Measurements from ENCODE around the gene ACOXL. TPM values are rescaled to one million over a fixed set of nuclear protein-coding genes. Genes with fewer than 3 reads are reported as not detected.
A peak's percentile ranks its signal among the peaks of the same experiment; 100 is the strongest.

The ACOXL gene
- total RNA-seq, 2 donors from 2014 or later, result 11.7 to 12.3 TPM

DNA sequence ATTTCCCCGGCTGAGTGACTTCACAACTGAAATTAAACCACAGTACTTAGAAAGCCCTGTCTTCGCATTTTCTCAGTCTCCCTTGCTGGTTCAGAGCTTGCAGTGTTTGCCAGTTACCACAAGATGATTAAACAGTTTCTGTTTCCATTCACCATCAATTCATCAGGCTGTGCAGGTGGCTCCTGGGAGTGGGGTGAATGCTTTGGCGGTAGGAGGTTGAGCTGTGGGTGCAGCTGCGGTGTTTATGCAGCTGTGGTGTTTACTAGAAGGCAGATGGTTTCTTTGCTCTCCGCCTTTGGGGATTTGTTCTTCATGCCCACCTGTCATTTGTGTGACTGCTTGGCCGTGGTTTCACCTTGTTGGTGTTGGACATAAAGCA is 16.1 kb downstream of the ACOXL start:
- no peaks in the 10 kb centered on the region for H3K36me3 Mint-ChIP-seq (ENCODE audit: low read depth)
- H3K27me3 Mint-ChIP-seq (ENCODE audit: insufficient read depth), result no peaks in the 10 kb centered on the region
- Histone ChIP-seq H3K4me3 (ENCODE audit: low read length) (no peak overlapping the region), H3K36me3 (ENCODE audit: control insufficient read depth, insufficient read depth, low read length) (no peaks in the 10 kb centered on the region), H3K27ac (ENCODE audit: low read depth, low read length) (no peak overlapping the region), H3K27me3 (ENCODE audit: control insufficient read depth, insufficient read depth, low read length, poor library complexity, severe bottlenecking) (no peaks in the 10 kb centered on the region), H3K4me1 (ENCODE audit: control insufficient read depth, insufficient read depth, low read length) (peaks cover 24% of the 10 kb centered on the region), H3K9me3 (ENCODE audit: control insufficient read depth, low read length) (no peaks in the 10 kb centered on the region), H3K9ac (ENCODE audit: extremely low read depth, low read length, poor library complexity, severe bottlenecking) (no peak overlapping the region)
- H3K4me3 Mint-ChIP-seq, result no peak overlapping the region
- H3K9me3 Mint-ChIP-seq, result no peaks in the 10 kb centered on the region
- TF ChIP-seq, protein P1, sequence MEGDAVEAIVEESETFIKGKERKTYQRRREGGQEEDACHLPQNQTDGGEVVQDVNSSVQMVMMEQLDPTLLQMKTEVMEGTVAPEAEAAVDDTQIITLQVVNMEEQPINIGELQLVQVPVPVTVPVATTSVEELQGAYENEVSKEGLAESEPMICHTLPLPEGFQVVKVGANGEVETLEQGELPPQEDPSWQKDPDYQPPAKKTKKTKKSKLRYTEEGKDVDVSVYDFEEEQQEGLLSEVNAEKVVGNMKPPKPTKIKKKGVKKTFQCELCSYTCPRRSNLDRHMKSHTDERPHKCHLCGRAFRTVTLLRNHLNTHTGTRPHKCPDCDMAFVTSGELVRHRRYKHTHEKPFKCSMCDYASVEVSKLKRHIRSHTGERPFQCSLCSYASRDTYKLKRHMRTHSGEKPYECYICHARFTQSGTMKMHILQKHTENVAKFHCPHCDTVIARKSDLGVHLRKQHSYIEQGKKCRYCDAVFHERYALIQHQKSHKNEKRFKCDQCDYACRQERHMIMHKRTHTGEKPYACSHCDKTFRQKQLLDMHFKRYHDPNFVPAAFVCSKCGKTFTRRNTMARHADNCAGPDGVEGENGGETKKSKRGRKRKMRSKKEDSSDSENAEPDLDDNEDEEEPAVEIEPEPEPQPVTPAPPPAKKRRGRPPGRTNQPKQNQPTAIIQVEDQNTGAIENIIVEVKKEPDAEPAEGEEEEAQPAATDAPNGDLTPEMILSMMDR (conservative IDR thresholded peaks at IDR 0.05), result no peak
- 83 to 92% methylated on average over 3 to 6 of the region's 6 CpGs for WGBS, 2 experiments (ENCODE audit: insufficient coverage in 1 of 2, insufficient read length in 1 of 2)
- no peak overlapping the region for H3K27ac Mint-ChIP-seq
- no peak for DNase-seq
- peaks cover 56% of the 10 kb centered on the region for H3K4me1 Mint-ChIP-seq

DNA sequence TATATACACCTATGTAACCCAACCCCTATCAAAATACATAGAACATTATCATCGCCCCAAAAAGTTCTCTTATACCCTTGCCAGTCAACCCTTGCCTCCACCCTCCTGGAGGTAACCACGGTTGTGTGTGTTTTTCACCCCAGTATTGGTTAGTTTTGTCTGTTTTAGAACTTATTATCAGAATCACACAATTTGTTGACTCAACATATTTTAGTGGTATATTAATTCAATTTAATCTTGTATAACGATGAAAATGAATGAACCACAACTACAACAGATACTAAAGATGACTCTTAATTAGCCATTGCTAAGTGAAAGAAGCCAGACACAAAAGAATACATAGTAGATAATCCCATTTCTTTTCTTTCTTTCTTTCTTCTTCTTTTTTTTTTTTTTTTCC is 19.3 kb downstream of the ACOXL start:
- no peaks in the 10 kb centered on the region for H3K27me3 Mint-ChIP-seq (ENCODE audit: insufficient read depth)
- TF ChIP-seq, protein P1 (conservative IDR thresholded peaks at IDR 0.05), result no peak
- Histone ChIP-seq H3K4me1 (ENCODE audit: control insufficient read depth, insufficient read depth, low read length) (peaks cover 19% of the 10 kb centered on the region), H3K9me3 (ENCODE audit: control insufficient read depth, low read length) (peaks cover 3% of the 10 kb centered on the region), H3K36me3 (ENCODE audit: control insufficient read depth, insufficient read depth, low read length) (no peaks in the 10 kb centered on the region), H3K9ac (ENCODE audit: extremely low read depth, low read length, poor library complexity, severe bottlenecking) (no peak overlapping the region), H3K27ac (ENCODE audit: low read depth, low read length) (no peak overlapping the region), H3K4me3 (ENCODE audit: low read length) (no peak overlapping the region), H3K27me3 (ENCODE audit: control insufficient read depth, insufficient read depth, low read length, poor library complexity, severe bottlenecking) (no peaks in the 10 kb centered on the region)
- no peak overlapping the region for H3K27ac Mint-ChIP-seq
- H3K36me3 Mint-ChIP-seq (ENCODE audit: low read depth), result no peaks in the 10 kb centered on the region
- H3K4me1 Mint-ChIP-seq, result peaks cover 40% of the 10 kb centered on the region
- H3K4me3 Mint-ChIP-seq, result no peak overlapping the region
- WGBS, 2 experiments (ENCODE audit: insufficient coverage in 1 of 2, insufficient read length in 1 of 2), result 91% methylated on average over 3 of the region's 3 CpGs; no CpG with 5 or more reads in 1 of the 2 experiments
- no peak for DNase-seq
- no peaks in the 10 kb centered on the region for H3K9me3 Mint-ChIP-seq

DNA sequence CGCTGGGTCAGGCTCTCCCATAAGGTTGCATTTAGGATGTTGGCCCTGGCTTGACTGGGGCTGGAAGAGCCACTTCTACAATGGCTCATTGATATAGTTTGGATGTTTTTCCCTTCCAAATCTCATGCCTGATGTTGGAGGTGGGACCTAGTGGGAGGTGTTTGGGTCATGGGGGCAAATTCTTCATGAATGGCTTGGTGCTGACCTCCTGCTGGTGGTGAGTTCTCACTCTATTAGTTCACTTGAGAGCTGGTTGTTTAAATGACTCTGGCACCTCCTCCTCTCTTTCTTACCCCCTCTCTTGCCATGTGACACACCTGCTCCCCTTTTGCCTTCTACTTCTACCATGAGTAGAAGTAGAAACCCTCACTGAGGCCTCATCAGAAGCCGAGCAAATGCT is 20.5 kb downstream of the ACOXL start:
- 71 to 81% methylated on average over 1 to 2 of the region's 2 CpGs for WGBS, 2 experiments (ENCODE audit: insufficient coverage in 1 of 2, insufficient read length in 1 of 2)
- TF ChIP-seq, protein P1 (conservative IDR thresholded peaks at IDR 0.05), result no peak
- Mint-ChIP-seq H3K4me1 (peaks cover 28% of the 10 kb centered on the region), H3K4me3 (no peak overlapping the region), H3K36me3 (ENCODE audit: low read depth) (peaks cover 6% of the 10 kb centered on the region), H3K27me3 (ENCODE audit: insufficient read depth) (no peaks in the 10 kb centered on the region), H3K27ac (peak overlapping the region; percentile 35), H3K9me3 (peaks cover 6% of the 10 kb centered on the region)
- Histone ChIP-seq H3K4me3 (ENCODE audit: low read length) (no peak overlapping the region), H3K36me3 (ENCODE audit: control insufficient read depth, insufficient read depth, low read length) (no peaks in the 10 kb centered on the region), H3K27ac (ENCODE audit: low read depth, low read length) (no peak overlapping the region), H3K4me1 (ENCODE audit: control insufficient read depth, insufficient read depth, low read length) (peaks cover 15% of the 10 kb centered on the region), H3K9ac (ENCODE audit: extremely low read depth, low read length, poor library complexity, severe bottlenecking) (no peak overlapping the region), H3K27me3 (ENCODE audit: control insufficient read depth, insufficient read depth, low read length, poor library complexity, severe bottlenecking) (no peaks in the 10 kb centered on the region), H3K9me3 (ENCODE audit: control insufficient read depth, low read length) (peaks cover 12% of the 10 kb centered on the region)
- DNase-seq, result peak; percentile 88
